Colon (tissue), 2 donors: Measurements from ENCODE around the gene LAMA5.

Experiments used
- FAIRE-seq: peaks from 2 replicates; lab custom pipeline; 2012; peaks lifted over from hg19 to GRCh38; lab: Jason Lieb, UNC
- donor health status: control.
- donor health status: control.

LAMA5 gene

GRCh38 chr20:62360854-62361798, 6.0 kb downstream of the LAMA5 start:
- no peak for FAIRE-seq

GRCh38 chr20:62359491-62360121, 7.5 kb downstream of the LAMA5 start:
- FAIRE-seq = no peak

- no peak for FAIRE-seq
These were observed 8.0 kb downstream of the LAMA5 start for GRCh38 chr20:62359043-62359490.

DNA sequence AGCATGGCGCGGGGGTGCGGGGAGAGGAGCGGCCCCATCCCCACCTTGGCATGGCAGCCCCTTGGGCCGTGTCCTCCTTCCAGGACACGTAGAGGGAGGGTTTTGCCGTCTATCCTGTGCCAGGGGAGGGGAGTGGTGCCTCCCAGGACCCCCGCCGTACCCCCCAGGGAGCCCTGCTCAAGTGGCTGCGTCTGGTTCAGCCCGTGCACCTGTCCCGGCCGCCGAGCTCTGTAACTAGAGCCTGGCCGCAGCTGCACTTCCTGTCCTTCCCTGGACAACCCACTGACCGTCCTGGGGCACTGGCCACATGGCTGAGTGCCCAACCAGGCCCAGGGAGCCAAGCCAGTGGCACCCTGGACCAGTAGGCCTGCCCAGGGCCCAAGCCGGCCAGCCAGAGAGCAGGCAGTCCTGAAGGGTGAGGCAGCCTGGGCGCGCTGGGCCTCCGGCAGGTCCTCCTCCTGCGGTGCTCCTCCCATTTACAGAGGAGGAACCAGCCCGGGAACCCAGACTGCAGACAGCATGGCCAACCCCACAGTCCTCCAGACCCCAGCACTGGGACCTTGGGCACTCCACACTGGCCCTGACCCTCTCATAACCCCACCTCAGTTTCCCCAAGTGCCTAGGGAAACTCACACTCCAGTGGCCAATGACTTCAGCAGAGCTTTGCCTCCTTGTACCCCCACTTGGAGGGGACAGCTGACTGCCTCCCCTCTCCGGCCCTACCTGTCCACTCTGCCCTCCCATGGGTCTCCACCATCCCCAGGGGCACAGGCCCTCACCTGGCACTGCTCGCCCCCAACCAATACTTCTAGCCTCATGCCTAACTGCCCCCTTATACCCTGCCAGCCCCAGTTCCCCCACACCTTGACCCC, 8.7 kb downstream of the LAMA5 start:
- no peak for FAIRE-seq

GRCh38 chr20:62357681-62358080, 9.4 kb downstream of the LAMA5 start:
- FAIRE-seq = no peak

DNA sequence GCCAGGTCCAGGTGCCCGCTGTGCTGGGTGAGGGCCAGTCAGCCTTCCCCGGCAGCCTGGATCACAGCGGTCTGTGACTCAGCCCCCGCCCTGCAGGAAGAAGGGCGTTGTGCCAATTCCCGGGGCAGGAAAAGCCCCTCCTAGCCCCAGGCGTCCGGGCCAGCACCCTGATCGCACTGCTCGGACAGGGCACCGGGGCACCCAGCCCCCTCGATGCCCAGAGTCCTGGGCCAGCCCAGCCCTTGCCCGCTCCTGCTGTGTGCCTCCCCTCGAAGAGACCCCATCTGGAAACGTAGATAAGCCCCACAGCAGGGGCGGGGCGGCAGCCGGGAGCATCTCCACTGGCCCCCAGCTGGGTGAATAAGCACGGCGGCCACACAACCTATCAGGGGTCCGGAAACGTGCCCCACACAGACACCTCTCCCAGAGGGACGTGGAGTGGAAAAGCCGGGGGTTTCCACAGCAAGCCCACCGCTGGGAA, 9.9 kb downstream of the LAMA5 start:
- FAIRE-seq = no peak

DNA sequence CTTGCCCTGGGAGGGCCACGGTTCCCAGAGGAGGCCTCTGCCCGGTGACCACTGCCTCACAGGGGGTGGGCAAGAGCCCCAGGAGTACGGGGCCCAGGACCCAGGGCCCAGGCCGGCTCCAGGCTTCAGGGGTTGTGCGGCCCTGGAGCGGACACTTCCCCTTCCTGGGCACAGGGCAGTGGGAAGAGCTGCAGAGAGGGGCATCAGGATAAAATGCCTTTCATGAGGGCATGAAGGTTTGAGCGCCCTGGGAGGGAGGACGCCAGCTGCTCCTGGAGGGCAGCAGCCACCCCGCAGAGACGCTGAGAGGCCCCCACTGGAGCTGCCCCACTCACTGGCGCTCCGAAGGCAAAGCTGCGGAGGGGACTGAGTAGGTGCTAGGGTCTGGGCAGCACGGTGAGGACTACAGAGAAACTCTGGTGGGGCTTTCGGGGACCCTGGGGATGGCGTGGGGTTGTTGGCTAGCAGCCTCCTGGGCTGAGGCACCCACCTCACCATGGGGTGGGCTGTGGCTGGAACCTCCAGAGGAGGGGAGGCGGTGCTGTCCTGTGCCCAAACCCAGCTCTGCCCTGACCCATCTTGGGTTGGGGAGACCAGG, 10.4 kb downstream of the LAMA5 start:
- no peak for FAIRE-seq

DNA sequence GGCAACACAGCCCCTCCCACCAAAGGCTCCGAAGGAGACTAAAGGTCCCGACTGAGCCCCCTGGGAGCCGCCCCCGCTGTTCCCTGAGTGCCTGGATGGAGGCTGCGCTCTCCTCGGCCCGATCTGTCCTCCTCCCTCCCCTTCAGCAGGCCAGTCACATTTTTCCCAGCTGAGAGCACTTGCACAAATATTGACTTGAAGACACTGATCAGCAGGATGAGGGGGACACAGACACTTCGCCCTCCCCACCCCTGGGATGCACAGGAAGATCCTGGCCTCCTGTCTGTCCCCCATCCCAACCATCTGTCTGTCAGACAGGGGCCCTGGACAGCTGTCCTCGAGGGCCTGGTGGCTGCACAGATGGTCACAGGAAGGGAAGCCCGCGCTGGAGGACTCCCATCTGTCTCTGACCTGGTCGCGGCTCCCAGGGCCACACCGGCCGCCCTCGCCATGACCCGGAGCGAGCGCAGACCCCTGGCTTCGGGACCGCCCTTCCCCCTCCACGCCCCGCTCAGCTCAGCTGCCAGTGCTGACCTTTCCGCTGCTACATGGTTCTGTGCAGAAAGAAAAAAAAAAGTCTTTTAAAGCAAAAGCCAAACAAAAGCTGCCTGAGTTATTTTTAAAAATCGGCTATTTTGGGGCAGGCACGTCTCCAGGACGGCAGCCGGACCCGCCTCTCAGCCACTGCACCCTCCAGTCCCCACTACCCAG, 11.1 kb downstream of the LAMA5 start:
- FAIRE-seq = no peak

DNA sequence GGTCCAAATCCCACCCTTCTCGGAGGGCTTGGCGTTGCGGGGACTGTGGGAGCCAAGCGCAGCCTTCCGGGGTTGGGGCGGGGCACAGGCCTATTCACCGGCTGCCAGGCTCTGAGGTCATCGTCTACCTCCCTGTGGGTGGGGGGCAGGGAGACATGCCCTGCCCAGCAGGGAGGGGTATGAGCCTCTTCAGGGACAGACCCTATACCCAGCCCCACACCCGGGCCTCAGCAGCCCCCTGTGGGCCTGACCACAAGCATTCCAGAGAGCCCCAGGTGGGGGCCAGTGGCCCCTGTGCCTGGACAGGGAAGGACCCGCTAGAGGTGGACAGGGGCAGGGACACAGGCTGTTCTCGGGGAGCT, 11.6 kb downstream of the LAMA5 start:
- FAIRE-seq = no peak

GRCh38 chr20:62354811-62355341, 12.2 kb downstream of the LAMA5 start:
- FAIRE-seq = no peak

DNA sequence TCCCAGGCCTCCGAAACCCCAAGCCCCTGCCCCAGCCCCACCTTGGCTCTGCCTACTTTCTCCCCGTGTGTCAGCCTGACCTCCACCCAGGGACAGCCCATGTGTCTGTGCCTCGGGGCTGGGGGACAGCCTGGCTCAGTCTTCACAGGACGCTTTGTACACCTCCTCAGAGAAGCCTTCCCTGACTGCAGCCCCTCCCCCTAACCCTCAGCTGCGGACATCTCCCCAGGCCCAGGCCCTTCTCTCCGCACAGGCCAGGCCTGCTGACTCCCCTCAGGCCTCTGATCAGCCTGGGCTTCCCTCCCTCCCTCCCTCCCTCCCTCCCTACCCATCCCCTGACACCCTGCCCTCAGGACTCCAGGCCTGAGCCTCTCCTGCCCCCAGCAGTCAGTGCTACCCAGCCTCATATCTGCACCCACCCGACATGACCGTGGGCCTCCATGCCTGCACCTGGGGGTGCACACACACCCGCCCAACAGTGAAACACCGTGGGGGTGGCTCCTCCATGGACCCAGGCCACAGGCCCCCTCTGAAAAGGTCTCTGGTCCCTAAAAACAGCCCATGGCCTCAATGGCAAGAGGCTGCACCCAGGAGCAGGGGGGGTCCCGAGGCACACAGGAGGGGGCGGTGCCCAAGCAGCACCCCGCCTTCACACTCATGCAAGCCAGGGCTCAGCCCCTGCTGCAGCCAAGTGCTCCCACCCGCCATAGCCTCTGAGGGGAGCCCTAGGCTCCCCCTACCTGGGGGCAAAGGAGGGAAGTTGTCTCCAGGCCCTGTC, 12.9 kb downstream of the LAMA5 start:
- FAIRE-seq = no peak

GRCh38 chr20:62353289-62354030, 13.7 kb downstream of the LAMA5 start:
- no peak for FAIRE-seq

DNA sequence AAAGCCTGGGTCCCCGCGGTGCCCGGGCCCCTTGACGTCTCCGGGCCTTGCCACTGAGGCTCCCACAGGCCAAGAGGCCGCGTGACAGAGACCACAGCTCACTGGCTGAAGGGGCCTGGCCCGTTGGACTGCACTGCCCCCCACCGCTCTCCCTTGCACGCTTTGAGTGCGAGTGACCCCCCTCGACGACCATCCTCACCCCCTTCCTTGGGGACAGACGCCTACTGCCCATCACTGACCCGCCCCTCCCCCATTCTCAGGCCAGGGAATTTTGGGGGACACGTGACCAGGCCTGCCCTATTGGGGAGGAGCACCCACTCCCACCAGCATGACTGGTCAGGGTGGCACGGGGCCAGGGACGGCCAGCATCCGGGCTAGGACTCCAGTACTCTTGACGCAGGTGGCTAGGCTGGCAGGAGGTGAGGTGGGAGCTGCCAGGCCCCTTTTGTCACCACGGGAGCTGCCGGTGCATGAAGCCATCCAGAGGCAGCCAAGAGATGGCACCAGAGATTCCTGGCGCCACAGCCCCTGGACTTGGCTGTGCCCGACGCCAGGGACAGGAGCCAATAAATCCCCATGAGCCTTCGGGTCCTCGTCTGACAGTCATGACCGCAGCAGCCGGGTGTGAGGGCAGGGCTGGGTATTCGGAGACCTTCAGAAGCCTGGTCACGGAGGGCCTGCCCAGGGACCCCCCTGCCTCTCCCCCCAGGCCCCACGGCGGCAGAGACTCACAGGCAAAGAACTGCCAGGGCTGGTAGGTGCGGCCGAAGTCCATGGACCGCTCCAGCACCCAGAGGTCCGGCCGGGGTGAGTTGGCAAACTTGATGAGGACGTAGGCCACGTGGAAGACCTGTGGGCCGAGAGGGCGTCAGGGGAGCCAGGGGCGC, 14.5 kb downstream of the LAMA5 start:
- FAIRE-seq = no peak

- no peak for FAIRE-seq
These were observed 15.4 kb downstream of the LAMA5 start for GRCh38 chr20:62351469-62352401.

- FAIRE-seq = no peak
These were observed 16.3 kb downstream of the LAMA5 start for GRCh38 chr20:62350629-62351422.

DNA sequence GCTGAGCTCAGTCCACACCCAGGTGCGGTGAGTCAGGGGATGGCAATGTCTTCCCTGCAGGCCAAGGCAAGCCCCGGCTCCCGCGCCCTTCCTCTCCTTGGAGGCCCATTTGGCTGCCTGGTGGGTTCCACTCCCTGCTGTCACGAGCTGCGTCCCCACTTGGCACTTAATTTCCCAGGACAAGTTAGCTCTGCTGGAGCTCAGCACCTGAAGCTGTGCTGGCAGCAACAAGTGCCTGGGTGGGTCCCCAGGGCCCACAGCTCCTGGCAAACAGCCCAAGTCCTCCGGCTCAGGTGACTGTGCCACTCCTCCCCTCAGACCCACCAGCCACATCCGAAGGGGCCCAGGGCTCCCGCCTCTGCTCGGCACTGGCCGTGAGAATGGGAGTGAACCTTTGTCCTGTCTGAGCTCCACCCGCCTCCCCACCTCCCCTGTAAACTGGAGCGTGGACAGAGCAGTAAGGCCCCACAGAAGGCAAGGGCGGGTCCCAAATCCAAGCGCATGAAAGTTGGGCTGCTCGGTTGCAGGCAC, 16.9 kb downstream of the LAMA5 start:
- FAIRE-seq = no peak
